SK-N-SH treated with all-trans-retinoic acid at 6 μM for 48 hours (cell line): Measurements from ENCODE around the gene SMARCD3.

Experiments
- ARNTL ChIP-seq: fragments of 450-650 bp; formaldehyde crosslinking; IDR thresholded peaks from 2 replicates; pipeline ENCODE4 v1.5.0; 2020; ENCODE audit warnings: low read depth, mild to moderate bottlenecking, moderate library complexity, borderline replicate concordance
- BACH2 ChIP-seq: fragments of 250-450 bp; sonication (Bioruptor Pico); IDR thresholded peaks from 2 replicates; pipeline ENCODE4 v1.9.0; 2021; ENCODE audit warnings: mild to moderate bottlenecking, borderline replicate concordance
- RARB ChIP-seq: fragments of 250-450 bp; sonication (Bioruptor Pico); IDR thresholded peaks from 2 replicates; pipeline ENCODE4 v1.8.0; 2021; ENCODE audit warnings: mild to moderate bottlenecking, moderate library complexity
- ZFP30 ChIP-seq: fragments of 450-650 bp; formaldehyde crosslinking; IDR thresholded peaks from 2 replicates; pipeline ENCODE4 v1.5.0; 2022; ENCODE audit warnings: mild to moderate bottlenecking, moderate library complexity

- TF ChIP-seq ARNTL (CRISPR knock-in tag) (no peak), ZFP30 (CRISPR knock-in tag) (no peak), RARB (CRISPR knock-in tag) (no peak), BACH2 (CRISPR knock-in tag) (no peak)
Observed at GRCh38 chr7:151278949-151279348, 30.5 kb upstream of the SMARCD3 start.
